ENCODE measurements around the gene PLEKHG2. TPM values are rescaled to one million over a fixed set of nuclear protein-coding genes. Genes with fewer than 3 reads are reported as not detected.

Gene PLEKHG2
- total RNA-seq, 3 donors from 2014 or later (not counting 1 experiment from before 2014, with no cell fraction given): 70.2 to 129 (median 80.7) TPM

- Histone ChIP-seq H3K27me3 (ENCODE audit: control insufficient read depth, insufficient read depth, low read length) (no peaks in the 10 kb centered on the region), H3K4me1 (ENCODE audit: control insufficient read depth, insufficient read depth, low read length) (peaks cover 6% of the 10 kb centered on the region), H3K36me3 (ENCODE audit: control insufficient read depth, insufficient read depth, low read length) (peaks cover 77% of the 10 kb centered on the region), H3K27ac (ENCODE audit: low read length) (no peak overlapping the region), H3K4me3 (ENCODE audit: low read length) (no peak overlapping the region), H3K9me3 (ENCODE audit: control insufficient read depth, insufficient read depth, low read length) (no peaks in the 10 kb centered on the region)
- H3K27me3 Mint-ChIP-seq (ENCODE audit: low read depth in 2 of 2): no peaks in the 10 kb centered on the region
- peak overlapping the region; percentile 15 to 55 for H3K27ac Mint-ChIP-seq
- WGBS (ENCODE audit: insufficient coverage): 62% methylated on average over 7 of the region's 9 CpGs
- TF ChIP-seq CTCF (IDR thresholded peaks at IDR 0.05): no peak
- peaks cover 2 to 24% of the 10 kb centered on the region in 2 donors for H3K4me1 Mint-ChIP-seq
- H3K9me3 Mint-ChIP-seq: no peaks in the 10 kb centered on the region
- DNase-seq (no peak), ATAC-seq (no peak)
- no peak overlapping the region for H3K4me3 Mint-ChIP-seq
- intact Hi-C loops (cut with micrococcal nuclease): no loop called here
- peaks cover 8% of the 10 kb centered on the region for H3K36me3 Mint-ChIP-seq
These were observed 27.5 kb upstream of the PLEKHG2 start for GRCh38 chr19:39384839-39385568.

GRCh38 chr19:39385629-39386411 lies 26.6 kb upstream of the PLEKHG2 start:
- no peak for ATAC-seq
- peaks cover 14% of the 10 kb centered on the region for H3K4me1 ChIP-seq (ENCODE audit: control insufficient read depth, insufficient read depth, low read length)
- peaks cover 70% of the 10 kb centered on the region for H3K36me3 ChIP-seq (ENCODE audit: control insufficient read depth, insufficient read depth, low read length)
- Mint-ChIP-seq H3K27me3 (ENCODE audit: low read depth in 2 of 2) (no peaks in the 10 kb centered on the region), H3K4me3 (no peak overlapping the region), H3K27ac (peak overlapping the region in 1 of 2 donors; percentile 65), H3K4me1 (peaks cover 7 to 30% of the 10 kb centered on the region in 2 donors), H3K9me3 (no peaks in the 10 kb centered on the region), H3K36me3 (peaks cover 8% of the 10 kb centered on the region)
- no peaks in the 10 kb centered on the region for H3K27me3 ChIP-seq (ENCODE audit: control insufficient read depth, insufficient read depth, low read length)
- H3K4me3 ChIP-seq (ENCODE audit: low read length): no peak overlapping the region
- intact Hi-C loops (cut with micrococcal nuclease): no loop called here
- H3K9me3 ChIP-seq (ENCODE audit: control insufficient read depth, insufficient read depth, low read length): no peaks in the 10 kb centered on the region
- no peak overlapping the region for H3K27ac ChIP-seq (ENCODE audit: low read length)
- no peak for TF ChIP-seq CTCF (IDR thresholded peaks at IDR 0.05)
- WGBS (ENCODE audit: insufficient coverage): 89% methylated on average over 17 of the region's 20 CpGs
- DNase-seq: no peak

GRCh38 chr19:39386557-39386956 lies 25.9 kb upstream of the PLEKHG2 start:
- no peak overlapping the region for H3K27ac ChIP-seq (ENCODE audit: low read length)
- Mint-ChIP-seq H3K27ac (peak overlapping the region; percentile 41 to 65), H3K36me3 (peaks cover under 1% of the 10 kb centered on the region), H3K4me3 (peak overlapping the region; percentile 21), H3K4me1 (peaks cover 15 to 31% of the 10 kb centered on the region in 2 donors), H3K27me3 (ENCODE audit: low read depth in 2 of 2) (no peaks in the 10 kb centered on the region), H3K9me3 (no peaks in the 10 kb centered on the region)
- peaks cover 16% of the 10 kb centered on the region for H3K4me1 ChIP-seq (ENCODE audit: control insufficient read depth, insufficient read depth, low read length)
- peaks cover 63% of the 10 kb centered on the region for H3K36me3 ChIP-seq (ENCODE audit: control insufficient read depth, insufficient read depth, low read length)
- H3K4me3 ChIP-seq (ENCODE audit: low read length): no peak overlapping the region
- 100% methylated on average over 5 of the region's 7 CpGs for WGBS (ENCODE audit: insufficient coverage)
- DNase-seq: no peak
- no peak for TF ChIP-seq CTCF (IDR thresholded peaks at IDR 0.05)
- no peak for ATAC-seq
- H3K9me3 ChIP-seq (ENCODE audit: control insufficient read depth, insufficient read depth, low read length): no peaks in the 10 kb centered on the region
- intact Hi-C loops (cut with micrococcal nuclease): no loop called here
- H3K27me3 ChIP-seq (ENCODE audit: control insufficient read depth, insufficient read depth, low read length): no peaks in the 10 kb centered on the region

All from natural killer cell (primary cell).